ENCODE measurements around the gene EDDM3A. TPM values are rescaled to one million over a fixed set of nuclear protein-coding genes. Genes with fewer than 3 reads are reported as not detected.
"Not testable (repeated sequence)": the region's sequence is repeated elsewhere in the genome, so short reads cannot be mapped to it uniquely, and the experiment has no call there.

Gene EDDM3A
- total RNA-seq, 4 donors from 2014 or later = not detected

DNA sequence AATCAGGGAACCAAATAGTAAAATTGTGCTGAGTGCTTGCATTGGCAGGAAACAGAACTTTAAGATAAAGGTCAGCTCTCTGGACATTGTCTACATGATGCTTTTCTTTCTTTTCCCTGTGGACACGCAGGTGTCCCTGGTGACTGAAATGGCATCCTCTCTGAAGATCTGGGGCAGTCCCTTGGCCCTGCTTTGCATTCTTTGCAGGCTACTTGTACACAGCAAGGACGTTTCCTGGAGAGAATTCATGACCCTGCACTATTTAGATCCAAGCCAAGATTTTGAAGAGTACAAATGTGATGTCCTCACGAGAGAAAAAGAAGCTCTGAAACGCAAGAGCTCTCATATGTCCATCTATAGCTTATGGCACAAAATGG lies 11.3 kb upstream of the EDDM3A start:
- no peak for DNase-seq (ENCODE audit: low spot score in 2 of 2)
- WGBS, 2 donors = 49 to 50% methylated on average over 4 of the region's 4 CpGs
- no peak overlapping the region for H3K4me3 ChIP-seq (ENCODE audit: low read depth, poor library complexity, severe bottlenecking)
- intact Hi-C loops (cut with DNase I; ENCODE audit: low total_unique reads) = no loop called here
- TF ChIP-seq, protein P1, sequence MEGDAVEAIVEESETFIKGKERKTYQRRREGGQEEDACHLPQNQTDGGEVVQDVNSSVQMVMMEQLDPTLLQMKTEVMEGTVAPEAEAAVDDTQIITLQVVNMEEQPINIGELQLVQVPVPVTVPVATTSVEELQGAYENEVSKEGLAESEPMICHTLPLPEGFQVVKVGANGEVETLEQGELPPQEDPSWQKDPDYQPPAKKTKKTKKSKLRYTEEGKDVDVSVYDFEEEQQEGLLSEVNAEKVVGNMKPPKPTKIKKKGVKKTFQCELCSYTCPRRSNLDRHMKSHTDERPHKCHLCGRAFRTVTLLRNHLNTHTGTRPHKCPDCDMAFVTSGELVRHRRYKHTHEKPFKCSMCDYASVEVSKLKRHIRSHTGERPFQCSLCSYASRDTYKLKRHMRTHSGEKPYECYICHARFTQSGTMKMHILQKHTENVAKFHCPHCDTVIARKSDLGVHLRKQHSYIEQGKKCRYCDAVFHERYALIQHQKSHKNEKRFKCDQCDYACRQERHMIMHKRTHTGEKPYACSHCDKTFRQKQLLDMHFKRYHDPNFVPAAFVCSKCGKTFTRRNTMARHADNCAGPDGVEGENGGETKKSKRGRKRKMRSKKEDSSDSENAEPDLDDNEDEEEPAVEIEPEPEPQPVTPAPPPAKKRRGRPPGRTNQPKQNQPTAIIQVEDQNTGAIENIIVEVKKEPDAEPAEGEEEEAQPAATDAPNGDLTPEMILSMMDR (IDR thresholded peaks at IDR 0.05) = no peak

DNA sequence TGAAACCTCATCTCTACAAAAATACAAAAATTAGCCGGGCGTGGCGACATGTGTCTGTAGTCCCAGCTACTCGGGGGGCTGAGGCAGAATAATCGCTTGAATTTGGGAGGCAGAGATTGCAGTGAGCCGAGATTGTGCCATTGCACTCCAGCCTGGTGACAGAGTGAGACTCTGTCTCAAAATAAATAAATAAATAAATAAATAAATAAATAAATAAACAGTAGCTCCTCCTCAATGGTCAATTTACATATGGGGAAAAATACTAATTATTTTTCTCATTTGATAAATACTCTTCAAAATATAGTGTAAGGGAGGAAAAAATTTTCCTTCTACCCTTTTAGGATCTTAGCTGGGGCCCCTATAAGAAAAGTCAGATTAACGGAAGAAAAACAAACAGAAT lies 7.4 kb upstream of the EDDM3A start:
- intact Hi-C loops (cut with DNase I; ENCODE audit: low total_unique reads); H3K4me3 ChIP-seq (ENCODE audit: low read depth, poor library complexity, severe bottlenecking); DNase-seq (ENCODE audit: low spot score in 2 of 2): not testable (repeated sequence)
- 89 to 93% methylated on average over 7 of the region's 7 CpGs for WGBS, 2 donors

DNA sequence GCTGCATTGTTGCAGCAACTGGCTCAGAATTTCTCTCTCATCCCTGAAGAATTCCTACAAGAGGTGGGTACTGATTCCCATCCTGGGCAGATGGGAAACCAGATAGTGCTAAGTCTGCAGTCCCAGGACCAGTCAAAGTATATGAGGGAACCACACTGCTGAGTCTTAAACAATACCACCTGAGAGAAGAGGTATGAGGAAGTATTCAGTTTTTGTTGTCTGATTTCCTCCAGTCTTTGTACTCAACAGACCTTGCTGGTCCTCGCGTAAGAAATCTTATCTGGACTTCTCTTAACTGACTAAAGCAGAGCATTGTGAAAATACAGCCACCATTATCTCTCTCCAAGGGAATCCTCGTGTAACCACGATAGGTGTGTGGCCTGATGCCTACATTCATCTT lies 3.6 kb upstream of the EDDM3A start:
- TF ChIP-seq, protein P1 (IDR thresholded peaks at IDR 0.05) = no peak
- no peak for TF ChIP-seq POLR2A (IDR thresholded peaks at IDR 0.05)
- WGBS, 2 donors = 86 to 93% methylated on average over 4 of the region's 4 CpGs
- intact Hi-C loops (cut with DNase I; ENCODE audit: low total_unique reads) = no loop called here
- no peak for DNase-seq (ENCODE audit: low spot score in 2 of 2)
- H3K4me3 ChIP-seq (ENCODE audit: low read depth, poor library complexity, severe bottlenecking) = no peak overlapping the region

DNA sequence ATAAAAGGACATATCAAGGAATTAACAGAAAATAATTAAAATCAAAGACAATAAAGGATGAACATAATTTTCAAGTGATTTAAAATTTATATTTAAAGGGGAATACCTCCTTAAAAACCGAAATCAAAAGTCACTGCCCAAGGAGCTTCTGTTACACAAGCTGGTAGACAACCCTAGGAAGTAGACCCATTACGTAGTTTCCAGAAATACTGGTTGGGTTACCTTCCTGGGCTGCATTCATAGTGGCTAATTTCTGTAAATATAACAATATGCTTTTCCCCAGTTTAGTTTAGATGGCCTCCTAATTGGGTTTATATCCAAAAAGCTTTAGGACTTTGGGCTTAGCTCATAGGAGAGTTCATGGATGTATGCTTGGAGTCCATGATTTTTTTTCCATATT lies 2.1 kb upstream of the EDDM3A start:
- TF ChIP-seq POLR2A (IDR thresholded peaks at IDR 0.05) = no peak
- TF ChIP-seq, protein P1 (IDR thresholded peaks at IDR 0.05) = no peak
- 49 to 56% methylated on average over 2 of the region's 2 CpGs for WGBS, 2 donors
- H3K4me3 ChIP-seq (ENCODE audit: low read depth, poor library complexity, severe bottlenecking) = no peak overlapping the region
- intact Hi-C loops (cut with DNase I; ENCODE audit: low total_unique reads) = no loop called here
- DNase-seq (ENCODE audit: low spot score in 2 of 2) = no peak

DNA sequence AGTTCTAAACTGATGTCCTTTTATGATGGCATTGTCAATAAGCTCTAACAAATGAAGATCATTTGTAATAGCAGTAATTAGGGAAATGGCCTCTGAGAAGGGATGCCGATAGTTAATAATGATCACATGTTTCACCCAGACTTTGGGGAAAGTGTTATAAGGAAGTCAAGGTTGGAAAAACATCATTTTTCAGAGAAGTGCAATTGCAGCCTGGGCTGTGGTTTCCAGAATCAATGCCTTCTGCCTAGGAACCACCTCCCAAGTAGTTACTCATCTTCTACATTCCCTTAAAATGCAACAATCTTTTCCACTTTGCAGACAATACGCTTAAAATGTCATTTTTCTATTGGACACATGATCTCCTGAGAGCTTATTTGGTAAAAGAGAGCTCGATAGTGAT lies 879 bp downstream of the EDDM3A start:
- no peak for DNase-seq (ENCODE audit: low spot score in 2 of 2)
- TF ChIP-seq, protein P1 (IDR thresholded peaks at IDR 0.05) = no peak
- no peak for TF ChIP-seq POLR2A (IDR thresholded peaks at IDR 0.05)
- H3K4me3 ChIP-seq (ENCODE audit: low read depth, poor library complexity, severe bottlenecking) = no peak overlapping the region
- 80 to 83% methylated on average over 3 of the region's 3 CpGs for WGBS, 2 donors
- intact Hi-C loops (cut with DNase I; ENCODE audit: low total_unique reads) = no loop called here

DNA sequence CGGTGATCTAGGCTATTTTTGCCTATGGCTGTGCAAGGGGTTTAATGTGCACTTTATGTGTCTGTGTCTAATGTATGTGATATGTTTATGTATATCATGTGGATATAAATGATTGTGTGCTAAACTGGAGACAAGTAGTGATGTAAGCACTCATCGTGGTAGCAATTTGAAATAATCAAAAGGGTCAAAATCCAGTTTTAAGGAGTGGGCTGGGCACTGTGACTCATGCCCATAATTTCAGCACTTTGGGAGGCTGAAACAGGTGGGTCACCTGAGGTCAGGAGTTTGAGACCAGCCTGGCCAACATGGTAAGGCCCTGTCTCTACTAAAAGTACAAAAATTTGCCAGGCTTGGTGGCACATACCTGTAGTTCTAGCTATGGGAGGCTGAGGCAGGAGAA lies 2.8 kb downstream of the EDDM3A start:
- DNase-seq (ENCODE audit: low spot score in 2 of 2) = no peak
- WGBS, 2 donors = 90 to 100% methylated on average over 2 of the region's 2 CpGs
- intact Hi-C loops (cut with DNase I; ENCODE audit: low total_unique reads) = no loop called here
- H3K4me3 ChIP-seq (ENCODE audit: low read depth, poor library complexity, severe bottlenecking) = no peak overlapping the region
- TF ChIP-seq POLR2A (IDR thresholded peaks at IDR 0.05) = no peak
- TF ChIP-seq, protein P1 (IDR thresholded peaks at IDR 0.05) = no peak
